ENCODE results near the gene IKZF1.

Gene IKZF1

DNA sequence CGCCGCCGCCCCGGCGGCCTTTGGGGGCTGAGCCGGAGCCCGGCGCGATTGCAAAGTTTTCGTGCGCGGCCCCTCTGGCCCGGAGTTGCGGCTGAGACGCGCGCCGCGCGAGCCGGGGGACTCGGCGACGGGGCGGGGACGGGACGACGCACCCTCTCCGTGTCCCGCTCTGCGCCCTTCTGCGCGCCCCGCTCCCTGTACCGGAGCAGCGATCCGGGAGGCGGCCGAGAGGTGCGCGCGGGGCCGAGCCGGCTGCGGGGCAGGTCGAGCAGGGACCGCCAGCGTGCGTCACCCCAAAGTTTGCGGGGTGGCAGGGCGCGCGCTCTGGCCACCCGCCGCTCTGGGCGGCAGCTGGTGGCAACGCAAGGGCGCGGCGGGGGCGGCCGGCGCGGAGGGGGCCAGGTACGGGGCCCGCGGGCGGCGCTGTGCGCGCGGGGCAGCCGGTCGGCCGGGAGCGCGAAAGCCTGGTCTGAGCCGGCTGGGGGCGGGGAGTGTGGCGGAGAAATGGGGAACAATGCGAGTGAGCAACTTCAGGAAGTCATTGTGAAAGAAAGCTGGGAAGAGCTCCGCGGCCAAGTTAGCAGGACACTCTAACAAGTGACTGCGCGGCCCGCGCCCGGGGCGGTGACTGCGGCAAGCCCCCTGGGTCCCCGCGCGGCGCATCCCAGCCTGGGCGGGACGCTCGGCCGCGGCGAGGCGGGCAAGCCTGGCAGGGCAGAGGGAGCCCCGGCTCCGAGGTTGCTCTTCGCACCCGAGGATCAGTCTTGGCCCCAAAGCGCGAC is at the start of gene IKZF1:
Gene IKZF1 (plus strand): TSS at position 588 of the 782 bp plus-strand sequence. CDS start 14,346 bp downstream, outside the sequence.
- DNase-seq: peak; percentile 66

DNA sequence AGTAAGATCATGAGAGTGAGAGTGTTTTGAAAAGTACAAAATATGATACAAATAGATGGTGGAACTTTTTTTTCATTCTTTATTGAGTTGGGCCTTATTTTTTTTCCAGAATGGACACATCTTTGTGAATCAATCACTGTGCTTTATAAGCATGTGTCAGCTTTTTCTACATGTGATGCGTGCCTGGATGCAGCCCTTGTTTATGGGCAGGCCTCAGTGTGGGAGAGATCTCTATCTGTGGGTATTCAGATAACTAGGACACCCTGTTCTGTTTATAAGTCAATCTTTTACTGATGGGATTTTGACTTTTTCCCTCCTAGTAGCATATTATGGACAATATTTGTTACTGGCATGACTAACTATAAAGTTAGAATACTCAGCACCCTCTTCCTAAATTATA is 42.9 kb upstream of the IKZF1 start:
- peak; percentile 51 for DNase-seq

DNA sequence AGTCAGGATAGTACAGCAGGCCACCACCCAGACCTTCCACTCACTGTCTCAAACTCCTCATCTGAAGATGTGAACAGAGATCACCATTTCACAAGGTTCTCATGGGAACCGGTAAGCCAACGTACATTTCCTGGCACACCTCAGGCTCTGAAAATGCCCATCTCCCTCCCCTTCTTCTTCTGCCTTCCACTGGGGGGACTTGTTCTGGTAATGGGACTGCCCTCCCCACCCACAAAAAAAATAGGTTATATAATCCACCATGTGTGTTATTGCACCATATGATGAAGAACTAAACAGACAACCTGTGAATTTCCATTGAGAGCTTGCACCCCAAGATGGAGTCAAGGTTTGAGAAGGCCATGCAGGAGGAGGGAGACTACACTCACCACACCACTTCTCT is 42.1 kb upstream of the IKZF1 start:
- no peak for DNase-seq

DNA sequence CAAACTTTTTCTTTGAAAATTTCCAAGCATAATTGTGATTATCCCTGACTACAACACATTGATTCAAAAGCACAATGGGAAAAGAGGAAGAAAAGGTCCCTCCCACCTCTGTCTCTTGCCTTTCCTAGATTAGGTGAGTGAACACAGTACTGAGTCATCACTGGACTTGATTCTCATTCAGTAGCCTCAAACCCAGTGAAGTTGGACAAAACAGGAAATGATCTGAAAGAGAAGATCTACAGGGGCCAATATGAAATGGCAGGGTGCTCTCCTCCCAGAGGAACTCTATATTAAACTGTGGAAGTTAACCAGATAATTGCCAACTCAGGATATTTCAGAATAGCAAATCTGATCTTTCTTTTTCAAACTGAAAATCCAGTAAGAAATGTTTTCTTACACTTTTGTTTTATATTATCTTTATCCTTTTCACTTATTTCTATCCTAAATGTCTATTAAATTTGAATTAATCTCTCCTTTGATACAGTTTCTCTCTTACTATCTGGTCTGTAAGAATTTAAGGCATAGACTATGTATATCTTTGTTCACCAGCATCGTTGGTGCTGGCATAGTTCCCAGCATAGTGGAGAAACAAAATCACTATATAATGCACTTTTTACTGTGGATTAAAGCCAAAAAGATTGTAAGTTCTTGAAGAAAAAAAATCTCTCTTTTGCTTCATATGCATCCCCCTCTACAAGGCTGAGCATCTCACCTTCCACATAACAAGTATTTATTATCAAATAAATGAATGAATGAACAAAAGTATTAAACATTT is 41.4 kb upstream of the IKZF1 start:
- DNase-seq: peak; percentile 60

DNA sequence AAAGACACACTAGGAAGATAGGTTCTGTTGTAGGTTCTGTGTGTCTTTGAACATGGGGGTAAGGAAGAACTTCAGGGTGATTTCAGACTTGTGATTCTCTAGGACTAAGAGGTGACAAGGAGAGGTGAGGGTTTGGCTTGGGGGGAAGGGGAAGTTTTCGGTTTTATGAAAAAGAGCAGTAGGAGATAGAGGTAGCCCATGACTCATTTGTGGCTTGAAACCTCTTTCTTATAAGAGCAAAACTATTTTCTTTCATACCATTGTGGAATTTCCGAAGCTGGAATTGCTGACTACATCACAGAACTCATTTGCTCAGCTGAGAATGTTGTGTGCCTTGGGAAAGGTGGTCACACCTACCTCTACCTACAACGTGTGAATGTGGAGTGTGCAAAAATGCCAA is 39.6 kb upstream of the IKZF1 start:
- peak; percentile 79 for DNase-seq

DNA sequence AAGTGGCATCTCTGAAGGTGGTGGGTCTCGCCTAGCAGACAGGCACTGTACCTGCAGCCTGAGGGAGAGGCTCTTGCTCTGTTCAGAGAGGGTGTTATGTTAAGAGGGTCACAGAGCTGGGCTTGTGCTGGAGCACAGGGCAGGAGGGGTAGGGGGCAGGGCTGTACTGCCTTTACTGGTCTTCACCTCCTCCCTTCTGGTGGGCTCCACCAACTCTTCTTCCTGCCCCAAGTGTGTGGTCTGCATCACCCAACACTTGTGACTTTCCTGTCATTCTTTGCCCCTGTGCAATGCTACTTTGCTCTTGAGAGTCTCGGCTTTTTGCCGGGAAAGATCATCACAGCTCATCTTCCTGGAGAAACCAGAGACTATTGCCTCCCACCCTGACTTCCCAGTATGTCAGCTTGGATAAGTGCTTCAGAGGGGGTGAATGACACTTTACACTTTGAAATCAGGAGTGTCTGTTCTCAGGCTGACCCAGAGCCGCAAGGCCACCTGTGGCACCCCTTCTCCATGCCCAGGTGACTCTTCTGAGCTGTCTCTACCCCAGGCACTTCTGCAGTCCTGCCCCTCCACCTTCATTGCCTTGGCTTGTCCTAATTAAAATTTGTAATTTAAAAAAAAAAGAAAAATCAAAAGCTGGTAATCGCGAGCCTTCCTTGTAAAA is 38.4 kb upstream of the IKZF1 start:
- DNase-seq: no peak

DNA sequence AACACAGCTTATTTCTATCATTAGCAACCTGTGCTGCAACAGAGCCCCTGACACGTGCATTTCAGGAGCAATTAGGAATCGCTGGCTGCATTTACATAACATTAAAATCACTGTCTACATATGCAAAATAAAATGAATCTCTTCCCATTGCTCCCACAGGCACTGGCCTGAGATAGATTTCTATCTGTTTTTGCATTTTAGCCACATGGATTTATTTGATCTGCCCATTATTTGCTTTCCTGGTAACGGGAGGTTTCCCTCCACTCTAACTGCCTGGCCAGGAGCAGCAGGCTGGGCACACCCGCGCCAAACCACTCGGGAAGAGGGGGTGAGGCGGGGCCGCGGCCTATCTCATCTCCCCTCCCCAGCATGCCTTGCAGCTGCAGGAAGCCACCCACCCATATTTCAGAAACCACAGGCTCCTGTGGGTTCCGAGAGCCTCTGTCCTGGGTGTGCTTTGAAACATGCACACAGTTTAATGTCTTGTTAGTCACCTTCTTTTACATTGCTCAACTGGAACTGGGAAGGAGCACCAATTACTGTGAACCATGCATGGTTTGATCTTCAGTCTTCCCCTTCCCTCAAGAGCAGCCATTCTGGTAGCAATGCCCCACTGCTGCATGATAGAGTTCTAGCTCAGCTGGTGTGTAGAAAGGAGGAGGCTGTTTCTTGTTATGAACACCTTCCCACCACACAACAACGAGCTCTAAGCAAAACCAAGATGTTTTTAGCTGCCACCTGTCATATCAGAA is 37.7 kb upstream of the IKZF1 start:
- DNase-seq: peak; percentile 92

DNA sequence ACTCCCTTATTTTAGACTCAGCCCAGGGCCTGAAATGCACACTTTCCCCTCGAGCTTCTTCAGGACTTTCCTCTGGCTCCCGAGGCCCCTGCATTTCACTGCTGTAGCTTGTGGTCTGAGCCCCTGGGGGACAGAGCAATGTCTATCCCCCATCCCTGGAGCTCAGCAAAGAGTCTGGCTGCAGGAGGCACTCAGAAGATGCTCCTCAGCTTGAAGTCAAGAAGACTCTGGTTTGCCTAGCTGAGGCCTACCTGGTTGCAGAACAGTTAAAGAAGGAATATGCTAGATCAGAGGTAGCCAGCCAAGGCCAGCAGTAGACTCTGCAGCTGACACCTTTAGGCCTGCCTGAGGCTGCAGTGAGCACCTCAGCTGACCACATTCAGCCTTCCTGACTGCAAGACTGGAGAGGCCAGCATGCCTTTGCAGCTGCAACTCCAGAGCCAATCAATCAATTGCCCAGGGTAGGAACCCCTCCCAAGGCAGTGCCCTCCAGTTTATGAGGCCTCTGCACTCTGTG is 36.9 kb upstream of the IKZF1 start:
- no peak for DNase-seq

DNA sequence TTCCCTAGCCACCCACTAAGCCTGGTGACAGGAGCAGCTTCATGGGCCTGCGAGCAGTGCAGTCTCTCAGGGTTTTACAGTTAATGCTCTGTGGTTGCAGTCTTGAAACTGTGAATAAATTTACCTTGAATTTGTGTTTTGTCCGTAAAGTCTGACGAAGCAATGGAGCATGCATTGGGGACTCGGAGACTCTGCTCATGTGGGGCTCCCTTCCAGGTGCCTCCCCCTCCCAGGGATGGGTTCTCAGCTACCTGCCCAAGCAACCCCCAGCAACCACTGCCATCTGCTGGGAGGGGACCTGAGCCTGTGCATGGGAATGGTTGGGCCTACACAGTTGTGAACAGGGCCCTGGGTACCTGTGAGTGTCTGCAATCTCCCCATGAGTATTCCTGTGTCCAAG is 36.3 kb upstream of the IKZF1 start:
- DNase-seq: peak; percentile 40

DNA sequence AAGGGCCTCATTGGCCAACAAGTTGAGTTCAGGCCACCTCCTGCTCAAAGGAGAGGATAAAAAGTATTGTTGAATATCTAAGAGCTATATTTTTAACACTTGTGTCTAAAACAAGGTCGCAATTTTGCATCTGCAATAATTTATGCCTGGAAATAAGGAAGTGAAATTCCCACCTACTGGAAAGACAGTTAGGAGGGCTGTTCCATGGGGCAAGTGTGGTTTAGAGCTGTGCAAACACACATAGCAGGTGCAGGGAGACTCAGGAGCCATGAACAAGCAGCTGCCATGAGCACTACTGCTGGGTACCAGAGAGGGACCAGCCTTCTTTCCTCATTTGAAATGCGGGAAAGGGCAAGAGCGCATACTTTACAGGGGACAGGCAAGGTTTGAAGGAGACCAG is 35.5 kb upstream of the IKZF1 start:
- no peak for DNase-seq

DNA sequence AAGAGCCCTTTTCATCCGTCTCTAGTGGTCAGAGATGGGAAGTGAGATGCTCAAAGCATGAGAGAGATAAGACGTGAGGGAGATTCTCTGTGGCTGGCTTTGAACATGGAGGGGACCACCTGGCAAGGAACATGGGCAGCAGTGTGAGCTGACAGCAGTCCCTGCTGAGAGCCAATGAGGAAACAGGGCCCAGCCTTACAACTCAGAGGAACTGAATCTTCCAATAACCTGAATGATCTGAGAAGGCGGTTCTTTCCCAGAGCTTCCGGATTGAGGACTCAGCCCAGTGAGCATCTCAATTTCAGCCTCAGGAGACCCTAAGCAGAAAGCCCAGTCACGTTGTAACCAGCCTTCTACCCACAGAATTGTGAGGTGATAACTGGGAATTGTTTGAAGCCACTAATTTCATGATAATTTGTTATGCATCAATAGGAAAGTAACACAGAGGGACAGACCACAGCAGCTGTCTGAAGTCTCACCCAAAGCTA is 33.9 kb upstream of the IKZF1 start:
- no peak for DNase-seq

DNA sequence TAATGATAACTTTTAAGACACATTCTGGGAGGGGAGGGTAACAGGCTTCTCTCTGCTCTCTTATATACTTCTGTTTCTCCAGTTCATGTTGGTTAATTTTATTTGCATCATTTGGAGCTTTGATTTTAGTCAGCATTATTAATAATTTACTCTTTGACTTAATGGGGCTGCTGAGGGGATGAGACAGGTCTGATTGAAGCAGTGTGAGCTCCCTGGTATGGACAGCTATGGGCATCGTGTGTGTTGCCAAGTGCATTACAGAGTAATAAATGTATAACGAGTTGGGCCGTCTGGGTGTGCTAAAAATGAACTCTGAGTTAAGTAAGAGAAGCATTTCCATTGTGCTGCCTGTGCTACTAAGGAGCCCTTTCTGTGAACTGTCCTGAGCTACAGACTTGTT is 31.7 kb upstream of the IKZF1 start:
- no peak for DNase-seq

DNA sequence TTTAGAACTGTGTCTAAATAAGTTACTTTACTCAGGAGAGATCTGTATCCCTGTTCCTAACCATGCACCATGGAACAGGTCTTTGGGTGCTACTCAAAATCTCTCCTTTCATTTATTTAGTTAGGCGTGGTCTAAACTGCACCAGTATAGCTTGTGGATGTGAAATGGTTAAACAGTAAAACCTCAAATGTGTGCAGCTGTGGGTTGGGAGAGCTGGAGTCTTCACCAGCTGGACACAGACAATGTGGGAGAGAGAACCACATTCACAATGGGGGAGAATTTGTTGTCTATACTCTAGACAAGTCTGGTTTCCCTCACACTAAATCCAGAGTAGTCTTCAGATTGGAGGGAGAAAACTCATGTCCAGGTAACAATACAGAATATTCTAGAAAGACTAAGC is 31.2 kb upstream of the IKZF1 start:
- no peak for DNase-seq

DNA sequence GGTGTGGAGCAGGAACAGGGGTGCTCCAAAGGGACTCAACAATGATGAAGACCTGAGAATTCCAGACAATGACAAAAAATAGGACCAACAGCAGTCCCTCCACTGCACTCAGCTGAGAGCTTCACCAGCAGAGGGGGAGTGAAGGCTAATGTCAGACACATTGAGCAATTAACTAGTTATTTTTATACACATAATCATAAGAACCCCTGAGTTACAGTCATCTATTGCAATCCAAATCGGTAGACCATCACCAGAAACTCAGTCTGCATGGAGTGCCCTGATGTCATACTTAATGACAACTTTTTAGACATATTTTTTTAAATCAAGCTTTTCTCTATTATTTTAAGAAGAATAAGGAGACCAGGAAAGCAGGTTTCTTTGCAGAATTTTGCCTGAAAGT is 30.6 kb upstream of the IKZF1 start:
- no peak for DNase-seq

DNA sequence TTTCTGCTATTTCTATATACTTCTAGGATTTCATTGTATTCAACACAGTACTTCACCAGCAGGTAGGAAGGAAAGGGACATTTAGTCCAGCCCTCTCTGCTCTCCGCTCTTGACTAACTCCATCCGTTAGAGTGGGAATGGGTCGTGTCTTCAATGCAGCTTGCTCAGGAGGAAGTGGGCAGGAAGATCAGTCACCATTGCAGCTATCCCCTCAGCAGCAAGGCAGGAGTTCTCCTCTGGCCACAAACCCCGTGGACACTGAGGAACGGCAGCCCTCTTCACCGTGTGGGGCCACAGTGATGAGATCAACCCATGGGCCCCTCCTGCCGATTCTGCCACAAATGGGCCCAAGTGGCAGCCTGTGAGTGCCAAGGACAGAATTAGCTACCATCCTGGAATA is 30.2 kb upstream of the IKZF1 start:
- DNase-seq: no peak

DNA sequence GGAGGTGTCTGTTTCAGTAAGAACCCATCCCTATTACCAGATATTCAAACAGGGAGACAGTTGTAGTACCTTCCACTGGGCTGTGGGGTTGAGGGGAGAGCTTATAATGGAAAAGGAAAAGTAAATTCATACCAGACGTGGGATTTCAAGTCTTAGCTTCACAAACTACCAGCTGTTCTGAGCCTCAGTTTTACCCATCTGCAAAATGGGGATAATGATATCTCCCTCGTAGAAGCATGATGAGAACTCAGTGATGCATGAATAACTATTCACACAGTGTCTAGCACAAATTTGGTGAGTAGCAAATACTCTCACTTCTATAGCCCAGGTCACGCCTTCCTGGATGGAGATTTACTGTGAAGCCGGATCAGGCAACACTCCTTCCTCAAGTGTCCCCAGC is 29.1 kb upstream of the IKZF1 start:
- no peak for DNase-seq

DNA sequence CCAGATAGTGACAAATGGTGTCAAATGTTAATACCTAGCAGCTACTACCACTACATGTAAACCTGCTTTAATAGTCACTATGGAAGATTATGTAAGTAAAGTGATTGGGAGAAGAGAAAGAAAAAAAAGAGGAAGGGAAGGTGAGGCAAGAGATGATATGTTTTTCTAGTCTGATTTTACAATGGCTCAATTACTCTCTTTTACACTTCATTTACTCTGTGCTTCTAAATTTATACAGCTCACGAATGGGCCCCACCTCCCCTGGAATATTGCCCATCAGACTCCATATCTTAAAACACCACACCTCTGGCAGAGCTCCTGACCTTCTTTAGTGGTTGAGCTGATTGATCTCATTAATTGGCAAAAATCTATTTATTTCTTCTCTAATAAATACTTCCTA is 28.0 kb upstream of the IKZF1 start:
- no peak for DNase-seq

DNA sequence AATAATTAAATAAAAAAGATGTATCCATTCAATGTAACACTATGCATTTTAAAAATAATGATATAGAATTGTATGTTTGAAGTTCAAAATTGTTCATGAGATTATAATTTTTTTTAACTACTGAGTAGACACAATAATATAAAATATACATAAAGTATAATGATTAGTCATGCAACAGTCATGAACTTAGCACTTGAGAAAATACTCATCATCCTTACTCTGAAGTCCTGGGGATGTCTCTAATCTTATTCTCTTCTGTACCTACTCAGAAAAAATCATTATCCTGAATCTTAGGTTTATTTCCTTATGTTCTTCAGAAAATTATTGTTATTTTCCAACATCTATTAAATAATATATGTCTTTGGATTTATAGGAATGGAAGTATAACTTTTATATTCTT is 26.4 kb upstream of the IKZF1 start:
- DNase-seq: no peak

DNA sequence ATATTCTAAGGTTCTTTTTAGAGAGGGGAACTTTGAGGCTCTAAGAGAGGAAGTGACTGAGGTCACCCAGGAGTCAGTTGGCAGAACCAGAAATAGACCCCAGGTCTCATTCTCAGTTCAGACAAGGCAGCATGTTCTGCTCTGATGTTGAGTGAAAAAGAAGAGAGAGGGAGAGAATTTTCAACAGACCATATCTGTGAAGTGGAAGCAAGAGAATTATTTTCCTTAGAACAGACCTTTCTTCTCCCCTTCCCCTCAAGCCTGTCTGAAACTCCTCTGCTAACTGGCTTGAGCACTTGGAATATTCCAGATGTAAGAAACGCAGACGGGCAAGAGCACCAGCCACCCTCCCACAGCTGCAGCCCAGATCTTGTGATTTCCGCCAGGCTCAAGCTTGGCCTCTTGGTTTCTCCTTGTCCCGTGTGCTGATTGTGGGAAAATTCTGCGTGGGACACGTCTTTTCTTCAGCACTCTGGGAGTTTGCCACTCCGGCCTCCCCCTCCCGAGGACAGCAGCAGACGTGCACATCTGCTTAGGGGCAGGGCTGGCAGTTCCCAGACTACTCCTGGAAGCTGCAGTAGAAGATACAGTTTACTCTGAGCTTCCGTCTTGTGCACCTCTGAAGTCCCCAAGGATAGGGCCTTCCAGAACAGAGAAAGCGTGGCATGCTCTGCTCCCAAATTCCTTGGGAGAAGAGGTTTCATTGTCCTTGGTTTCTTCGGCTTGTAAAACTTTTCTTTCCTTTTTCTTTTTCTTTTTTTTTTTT is 22.7 kb upstream of the IKZF1 start:
- DNase-seq: no peak

DNA sequence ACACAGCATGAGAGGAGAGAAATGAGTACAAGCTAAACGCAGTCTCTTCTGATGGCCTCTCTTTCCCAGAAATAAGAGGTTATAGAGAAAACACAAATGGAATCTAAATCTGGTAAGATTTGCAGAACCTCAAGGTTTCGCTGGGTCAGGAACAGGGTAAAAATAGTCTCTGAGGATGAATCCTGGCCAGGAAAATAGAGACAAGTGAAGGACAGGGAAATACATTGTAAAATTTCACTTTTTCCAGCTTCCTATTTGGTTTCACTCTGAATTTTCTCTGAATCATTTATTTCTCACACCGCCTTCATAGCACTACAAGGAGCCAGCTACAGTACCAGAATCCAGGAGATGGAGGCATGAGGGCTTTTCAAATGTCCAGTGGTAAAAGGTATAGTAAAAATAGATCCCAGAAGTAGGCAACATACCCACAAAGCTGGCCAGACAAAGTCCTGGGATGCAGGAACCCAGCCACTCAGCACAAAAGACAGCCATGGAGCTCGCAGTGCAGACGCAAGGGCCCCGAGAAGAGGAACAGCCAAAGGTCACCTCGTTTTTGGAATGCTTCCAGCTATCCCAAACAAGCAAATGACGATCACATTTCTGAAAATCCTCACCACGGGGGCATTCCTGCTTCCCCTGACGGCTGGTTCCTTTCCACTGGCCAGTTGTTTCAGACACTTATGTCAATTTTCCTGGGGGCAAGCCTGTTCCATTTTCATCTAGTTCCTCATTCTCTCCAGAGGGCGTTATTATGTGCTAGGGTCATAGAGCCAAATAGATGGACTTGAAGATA is 21.5 kb upstream of the IKZF1 start:
- no peak for DNase-seq

DNA sequence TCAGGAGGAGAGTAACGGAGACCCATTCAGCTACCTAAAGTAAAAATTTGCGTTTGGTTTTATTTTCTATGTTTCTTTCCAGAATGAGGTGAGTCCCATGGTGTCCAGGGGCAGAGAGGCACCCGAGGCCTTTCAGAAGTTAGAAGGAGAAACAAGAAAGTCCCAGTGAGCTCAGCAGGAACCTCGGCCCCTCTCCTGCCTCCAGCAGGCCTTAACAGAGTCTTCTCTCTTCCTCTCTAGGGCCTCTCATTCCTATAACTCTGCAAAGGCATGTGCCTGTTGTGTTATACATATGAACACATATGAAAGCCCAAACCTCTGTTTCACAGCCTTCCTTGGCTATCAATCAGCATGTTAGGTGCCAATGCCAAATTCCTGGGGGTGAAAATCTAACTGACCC is 20.8 kb upstream of the IKZF1 start:
- DNase-seq: no peak

All from CD4-positive, alpha-beta T cell treated with Interleukin-4 for 4 hours (primary cell).